GM12878 (cell line): Measurements from ENCODE around the gene FAM222B. TPM values are rescaled to one million over a fixed set of nuclear protein-coding genes. Genes with fewer than 3 reads are reported as not detected.

Source experiments
- CBX5 ChIP-seq: sonication (generic); IDR thresholded peaks from 2 replicates; pipeline ENCODE4 v1.6.1; 2016; ENCODE audit warnings: low read depth, moderate library complexity, mild to moderate bottlenecking, inconsistent platforms
- CREM ChIP-seq: IDR thresholded peaks from 2 replicates; pipeline ENCODE4 v1.6.1; 2014; ENCODE audit warnings: antibody characterized with exemption, low read depth
- DPF2 ChIP-seq: fragments of 450-650 bp; IDR thresholded peaks from 2 replicates; pipeline ENCODE4 v1.6.1; 2017; ENCODE audit warnings: mild to moderate bottlenecking
- EGR1 ChIP-seq, 2 experiments: IDR thresholded peaks; 1 replicate in 1 of 2; 2 replicates in 1 of 2; pipeline ENCODE4 v1.6.1; 2011 to 2012; ENCODE audit warnings: low read depth in 2 of 2, low read length in 2 of 2, borderline replicate concordance in 1 of 2, mild to moderate bottlenecking in 1 of 2, moderate library complexity in 1 of 2
- HDAC2 ChIP-seq: fragments of 200-600 bp; sonication (generic); IDR thresholded peaks from 2 replicates; pipeline ENCODE4 v1.6.1; 2017
- JUNB ChIP-seq: IDR thresholded peaks from 2 replicates; pipeline ENCODE4 v1.6.1; 2016; ENCODE audit warnings: antibody characterized with exemption, mild to moderate bottlenecking
- MXI1 ChIP-seq: fragments of 150-350 bp; IDR thresholded peaks from 2 replicates; pipeline ENCODE4 v1.6.1; 2011; ENCODE audit warnings: low read depth, mild to moderate bottlenecking, inconsistent platforms, low read length, improper control_type of control experiment
- NBN ChIP-seq: fragments of 450-650 bp; IDR thresholded peaks from 2 replicates; pipeline ENCODE4 v1.6.1; 2016
- NKRF ChIP-seq: fragments of 450-650 bp; conservative IDR thresholded peaks from 2 replicates; pipeline ENCODE4 v1.6.1; 2017; ENCODE audit warnings: mild to moderate bottlenecking, moderate library complexity
- PAX5 ChIP-seq: IDR thresholded peaks from 2 replicates; pipeline ENCODE4 v1.6.1; 2011; ENCODE audit warnings: low read depth, low read length, borderline replicate concordance
- RELA ChIP-seq: fragments of 450-650 bp; IDR thresholded peaks from 2 replicates; pipeline ENCODE4 v1.8.0; 2014; ENCODE audit warnings: borderline replicate concordance; ENCODE audit not compliant: partially characterized antibody
- REST ChIP-seq: IDR thresholded peaks from 2 replicates; pipeline ENCODE4 v1.6.1; 2012; ENCODE audit warnings: mild to moderate bottlenecking, low read depth, low read length
- SIN3A ChIP-seq: IDR thresholded peaks from 2 replicates; pipeline ENCODE4 v1.6.1; 2012; ENCODE audit warnings: low read depth, low read length, improper control_type of control experiment
- SKIL ChIP-seq: fragments of 450-650 bp; IDR thresholded peaks from 2 replicates; pipeline ENCODE4 v1.6.1; 2017; ENCODE audit warnings: mild to moderate bottlenecking, low read depth, inconsistent platforms; ENCODE audit not compliant: poor library complexity, severe bottlenecking
- SREBF2 ChIP-seq: IDR thresholded peaks from 2 replicates; pipeline ENCODE4 v1.6.1; 2012; ENCODE audit warnings: mild to moderate bottlenecking, low read length
- polyA plus RNA-seq, 11 experiments: library from polyadenylated mRNA; depleted of rRNA in 4 of 11; unstranded in 6 of 11; stranded (reverse) in 5 of 11; fragments of >200 nt; fragmentation: Nextera tagmentation in 4 of 11; fragmentation: Illumina TruSeq in 1 of 11; extraction: Ambion mirVana in 4 of 11; extraction: Trizol in 1 of 11; gene quantifications; 1 replicate in 1 of 11; 2 replicates in 10 of 11; pipeline versions ENCODE4 v1.2.1 to v1.2.3, GENCODE V29; 2011 to 2016; ENCODE audit warnings: inconsistent platforms in 2 of 11, missing spikeins in 2 of 11, low read depth in 1 of 11
- total RNA-seq, 4 experiments: library from RNA; depleted of rRNA in 3 of 4; stranded (reverse); fragments of >200 nt in 3 of 4; fragmentation: Illumina TruSeq in 1 of 4; extraction: Trizol in 1 of 4; gene quantifications; 2 replicates each; pipeline versions ENCODE4 v1.2.1 to v1.2.3, GENCODE V29; 2013 to 2021
- TF ChIP-seq, protein P1 (sequence below), 3 experiments: IDR thresholded peaks in 2 of 3; conservative IDR thresholded peaks in 1 of 3; 2 replicates each; pipeline ENCODE4 v1.5.1; 2011; ENCODE audit warnings: low read depth in 3 of 3, low read length in 3 of 3, mild to moderate bottlenecking in 3 of 3, control low read depth in 2 of 3, moderate library complexity in 2 of 3, inconsistent platforms in 1 of 3, mixed read lengths in 1 of 3; ENCODE audit not compliant: control insufficient read depth in 2 of 3, insufficient read depth in 1 of 3; ENCODE audit errors: extremely low read depth in 1 of 3
- TF ChIP-seq, protein P2 (sequence below): fragments of 450-650 bp; IDR thresholded peaks from 2 replicates; pipeline ENCODE4 v1.6.1; 2014; ENCODE audit warnings: mild to moderate bottlenecking

FAM222B gene
- total and polyA plus RNA-seq, 10 of the 15 experiments (the other 5 are each of a cell fraction or from before 2014, with no cell fraction given): 2.8 to 18.3 (median 6.4) TPM

- TF ChIP-seq MXI1 (peak; percentile 89), CBX5 (no peak), NBN (peak; percentile 97), NKRF (peak; percentile 91), DPF2 (peak; percentile 25; the same call in 1 of the 2 replicates), HDAC2 (no peak), EGR1 (IDR thresholded peaks at IDR 0.05; ENCODE audit: borderline replicate concordance in 1 of 2, low read depth in 2 of 2, low read length in 2 of 2) (peak in 1 of 2 experiments; percentile 49; a peak in 1 of 3 replicates), CREM (0 out of 2 replicates have a peak, but pooled peaks have one; percentile 14), REST (no peak), SKIL (peak; percentile 61), RELA (no peak), SREBF2 (no peak), SIN3A (peak; percentile 86), PAX5 (peak; percentile 48; the same call in 1 of the 2 replicates), JUNB (no peak)
- TF ChIP-seq, protein P1, sequence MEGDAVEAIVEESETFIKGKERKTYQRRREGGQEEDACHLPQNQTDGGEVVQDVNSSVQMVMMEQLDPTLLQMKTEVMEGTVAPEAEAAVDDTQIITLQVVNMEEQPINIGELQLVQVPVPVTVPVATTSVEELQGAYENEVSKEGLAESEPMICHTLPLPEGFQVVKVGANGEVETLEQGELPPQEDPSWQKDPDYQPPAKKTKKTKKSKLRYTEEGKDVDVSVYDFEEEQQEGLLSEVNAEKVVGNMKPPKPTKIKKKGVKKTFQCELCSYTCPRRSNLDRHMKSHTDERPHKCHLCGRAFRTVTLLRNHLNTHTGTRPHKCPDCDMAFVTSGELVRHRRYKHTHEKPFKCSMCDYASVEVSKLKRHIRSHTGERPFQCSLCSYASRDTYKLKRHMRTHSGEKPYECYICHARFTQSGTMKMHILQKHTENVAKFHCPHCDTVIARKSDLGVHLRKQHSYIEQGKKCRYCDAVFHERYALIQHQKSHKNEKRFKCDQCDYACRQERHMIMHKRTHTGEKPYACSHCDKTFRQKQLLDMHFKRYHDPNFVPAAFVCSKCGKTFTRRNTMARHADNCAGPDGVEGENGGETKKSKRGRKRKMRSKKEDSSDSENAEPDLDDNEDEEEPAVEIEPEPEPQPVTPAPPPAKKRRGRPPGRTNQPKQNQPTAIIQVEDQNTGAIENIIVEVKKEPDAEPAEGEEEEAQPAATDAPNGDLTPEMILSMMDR (IDR thresholded peaks at IDR 0.05 in 2 of 3, conservative IDR thresholded peaks at IDR 0.05 in 1 of 3; ENCODE audit: control insufficient read depth in 2 of 3, extremely low read depth in 1 of 3, insufficient read depth in 1 of 3, low read depth in 3 of 3, low read length in 3 of 3): peak; percentile 99 to 100 (median 99); a peak in 5 of 6 replicates
- TF ChIP-seq, protein P2, sequence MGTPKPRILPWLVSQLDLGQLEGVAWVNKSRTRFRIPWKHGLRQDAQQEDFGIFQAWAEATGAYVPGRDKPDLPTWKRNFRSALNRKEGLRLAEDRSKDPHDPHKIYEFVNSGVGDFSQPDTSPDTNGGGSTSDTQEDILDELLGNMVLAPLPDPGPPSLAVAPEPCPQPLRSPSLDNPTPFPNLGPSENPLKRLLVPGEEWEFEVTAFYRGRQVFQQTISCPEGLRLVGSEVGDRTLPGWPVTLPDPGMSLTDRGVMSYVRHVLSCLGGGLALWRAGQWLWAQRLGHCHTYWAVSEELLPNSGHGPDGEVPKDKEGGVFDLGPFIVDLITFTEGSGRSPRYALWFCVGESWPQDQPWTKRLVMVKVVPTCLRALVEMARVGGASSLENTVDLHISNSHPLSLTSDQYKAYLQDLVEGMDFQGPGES: no peak
Measured at GRCh38 chr17:28726627-28727491, 115.7 kb downstream of the FAM222B start (continued).
